HCT116 (cell line): ENCODE data around the gene SERPINB13. TPM values are rescaled to one million over a fixed set of nuclear protein-coding genes. Genes with fewer than 3 reads are reported as not detected.

ENCODE experiments used
- ATAC-seq: fragments of 200-7000 bp; cut with Tn5 transposase; 2 replicates; pipeline ENCODE4 v1.9.1; 2020; ENCODE audit warnings: mild to moderate bottlenecking, moderate library complexity
- BruUV-seq: library from RNA; stranded (reverse); fragments of 400-500 nt; replicated peaks from 2 replicates; lab custom pipeline; 2021; lab: Mats Ljungman, UMichigan
- CTCF ChIA-PET: fragments of 300-600 bp; sonication (Branson Sonifier 250); formaldehyde crosslinking; loops from one replicate; lab custom pipeline; 2021; ENCODE audit warnings: antibody characterized with exemption; lab: Charles Lee
- POLR2A ChIA-PET: fragments of 300-600, 350-600 bp; sonication (Branson Sonifier 250); formaldehyde crosslinking; loops from one replicate; lab custom pipeline; 2021; ENCODE audit warnings: antibody characterized with exemption; lab: Charles Lee
- RAD21 ChIA-PET, 2 experiments: fragments of 300-600 bp; sonication (Branson Sonifier 250); formaldehyde crosslinking; loops; one replicate each; lab custom pipeline; 2023; ENCODE audit warnings: low total read pairs in 2 of 2; ENCODE audit not compliant: uncharacterized antibody in 2 of 2, unreplicated experiment in 2 of 2, low non-redundant PET in 1 of 2; lab: Charles Lee
- DNase-seq: peaks from one replicate; pipeline ENCODE4 v3.0.0-alpha.2; 2010; ENCODE audit warnings: low read depth, low spot score
- H2AFZ ChIP-seq: fragments of 200-600 bp; shearing (Covaris generic), sonication (generic); 2 replicates; pipeline ENCODE4 v1.6.1; 2017; ENCODE audit warnings: low read depth, mixed run types, mixed read lengths, antibody characterized with exemption, low read length; ENCODE audit not compliant: poor library complexity, severe bottlenecking
- H3K27ac ChIP-seq: 2 replicates; pipeline ENCODE4 v1.5.1; 2012; ENCODE audit warnings: low read depth, low read length
- H3K27me3 ChIP-seq: fragments of 200-600 bp; sonication (generic); 2 replicates; pipeline ENCODE4 v1.6.1; 2016; ENCODE audit warnings: mixed run types, low read length, mixed read lengths; ENCODE audit not compliant: insufficient read depth
- H3K36me3 ChIP-seq, 2 experiments: fragments of 200-500 bp in 1 of 2; fragments of 200-600 bp in 1 of 2; sonication (Bioruptor generic) in 1 of 2; sonication (generic) in 1 of 2; 2 replicates each; pipeline versions ENCODE4 v1.5.1 to v1.6.1; 2014 to 2016; ENCODE audit warnings: low read length in 2 of 2, inconsistent platforms in 1 of 2, mixed read lengths in 1 of 2, mixed run types in 1 of 2; ENCODE audit not compliant: insufficient read depth in 2 of 2, control insufficient read depth in 1 of 2
- H3K4me1 ChIP-seq, 2 experiments: fragments of 200-600 bp in 1 of 2; sonication (generic) in 1 of 2; 2 replicates each; pipeline versions ENCODE4 v1.5.1 to v1.6.1; 2012 to 2017; ENCODE audit warnings: low read length in 2 of 2, inconsistent platforms in 1 of 2, mild to moderate bottlenecking in 1 of 2, mixed read lengths in 1 of 2, mixed run types in 1 of 2, moderate library complexity in 1 of 2; ENCODE audit not compliant: insufficient read depth in 2 of 2, control insufficient read depth in 1 of 2
- H3K4me2 ChIP-seq: fragments of 200-600 bp; sonication (generic); 2 replicates; pipeline ENCODE4 v1.6.1; 2017; ENCODE audit warnings: mixed run types, low read length, mixed read lengths
- H3K4me3 ChIP-seq, 2 experiments: fragments of 200-600 bp in 1 of 2; sonication (generic) in 1 of 2; replicated peaks in 1 of 2; 2 replicates each; pipeline ENCODE4 v1.5.1; 2011 to 2016; ENCODE audit warnings: low read length in 2 of 2, control low read depth in 1 of 2, low read depth in 1 of 2, mild to moderate bottlenecking in 1 of 2, mixed read lengths in 1 of 2, mixed run types in 1 of 2
- H3K79me2 ChIP-seq: fragments of 200-600 bp; sonication (generic); 2 replicates; pipeline ENCODE4 v1.6.1; 2017; ENCODE audit warnings: mild to moderate bottlenecking, mixed run types, low read length, moderate library complexity, mixed read lengths; ENCODE audit not compliant: insufficient read depth
- H3K9ac ChIP-seq: fragments of 200-600 bp; sonication (generic); 2 replicates; pipeline ENCODE4 v1.6.1; 2016; ENCODE audit warnings: low read length, mixed read lengths
- H3K9me2 ChIP-seq: fragments of 200-600 bp; sonication (generic), shearing (Covaris generic); 2 replicates; pipeline ENCODE4 v1.6.1; 2017; ENCODE audit warnings: mixed run types, mild to moderate bottlenecking, moderate library complexity; ENCODE audit not compliant: insufficient read depth
- H3K9me3 ChIP-seq, 2 experiments: fragments of 200-500 bp in 1 of 2; fragments of 200-600 bp in 1 of 2; sonication (Bioruptor generic) in 1 of 2; sonication (generic) in 1 of 2; 2 replicates each; pipeline ENCODE4 v1.6.1; 2014 to 2017; ENCODE audit warnings: low read length in 2 of 2, mixed read lengths in 2 of 2, inconsistent platforms in 1 of 2, low read depth in 1 of 2, mild to moderate bottlenecking in 1 of 2, mixed run types in 1 of 2, moderate library complexity in 1 of 2; ENCODE audit not compliant: control insufficient read depth in 1 of 2, insufficient read depth in 1 of 2
- H4K20me1 ChIP-seq: fragments of 200-600 bp; sonication (generic), shearing (Covaris generic); 2 replicates; pipeline ENCODE4 v1.6.1; 2017; ENCODE audit warnings: mixed run types, mild to moderate bottlenecking, moderate library complexity; ENCODE audit not compliant: insufficient read depth
- ATF3 ChIP-seq: IDR thresholded peaks from 2 replicates; pipeline ENCODE4 v1.6.1; 2012
- CEBPB ChIP-seq: IDR thresholded peaks from 2 replicates; pipeline ENCODE4 v1.6.1; 2012; ENCODE audit warnings: low read depth
- EGR1 ChIP-seq: IDR thresholded peaks from 2 replicates; pipeline ENCODE4 v1.6.1; 2012; ENCODE audit warnings: low read depth
- ELF1 ChIP-seq: IDR thresholded peaks from 2 replicates; pipeline ENCODE4 v1.6.1; 2012; ENCODE audit warnings: low read depth, borderline replicate concordance
- EZH2 ChIP-seq: fragments of 200-600 bp; sonication (generic); IDR thresholded peaks from 2 replicates; pipeline ENCODE4 v1.6.1; 2017; ENCODE audit warnings: antibody characterized with exemption, mixed run types
- EZH2phosphoT487 ChIP-seq: fragments of 200-600 bp; IDR thresholded peaks from 2 replicates; pipeline ENCODE4 v1.6.1; 2018; ENCODE audit warnings: antibody characterized with exemption, borderline replicate concordance
- FOSL1 ChIP-seq: IDR thresholded peaks from 2 replicates; pipeline ENCODE4 v1.6.1; 2012; ENCODE audit warnings: low read depth
- JUND ChIP-seq: IDR thresholded peaks from 2 replicates; pipeline ENCODE4 v1.6.1; 2012
- POLR2AphosphoS5 ChIP-seq: IDR thresholded peaks from 2 replicates; pipeline ENCODE4 v1.6.1; 2011; ENCODE audit warnings: mild to moderate bottlenecking, low read depth, low read length, moderate library complexity
- REST ChIP-seq: IDR thresholded peaks from 2 replicates; pipeline ENCODE4 v1.6.1; 2012; ENCODE audit warnings: low read depth
- SP1 ChIP-seq: IDR thresholded peaks from 2 replicates; pipeline ENCODE4 v1.6.1; 2012; ENCODE audit warnings: low read depth
- SRF ChIP-seq: IDR thresholded peaks from 2 replicates; pipeline ENCODE4 v1.6.1; 2012; ENCODE audit warnings: low read depth
- TCF7L2 ChIP-seq: IDR thresholded peaks from 2 replicates; pipeline ENCODE4 v1.7.0; 2011; ENCODE audit warnings: borderline replicate concordance, inconsistent platforms; ENCODE audit not compliant: insufficient read depth, insufficient read length; ENCODE audit errors: extremely low read depth
- ZBTB33 ChIP-seq: IDR thresholded peaks from 2 replicates; pipeline ENCODE4 v1.6.1; 2011; ENCODE audit warnings: mild to moderate bottlenecking, low read length, moderate library complexity; ENCODE audit not compliant: insufficient replicate concordance; ENCODE audit errors: extremely low read depth
- ZNF274 ChIP-seq: fragments of 200-500 bp; sonication (Bioruptor generic); IDR thresholded peaks from 2 replicates; pipeline ENCODE4 v1.6.1; 2014; ENCODE audit warnings: mild to moderate bottlenecking, low read depth, low read length, inconsistent platforms
- intact Hi-C: fragments of 100-400 bp; cut with micrococcal nuclease; formaldehyde crosslinking; loops from 2 replicates; pipeline ENCODE4 v1.10.0; 2022
- total RNA-seq: library from RNA; stranded (reverse); gene quantifications from one replicate; pipeline ENCODE4 v1.2.1, GENCODE V29; 2021; ENCODE audit not compliant: unreplicated experiment

Gene SERPINB13
- total RNA-seq, 1 experiment from 2014 or later, result 0.07 TPM

GRCh38 chr18:63606526-63606925 is 19.4 kb downstream of the SERPINB13 start:
- intact Hi-C loops, result no loop called here
- TF ChIP-seq TCF7L2 (no peak), REST (no peak), SP1 (no peak), POLR2AphosphoS5 (no peak), EZH2 (no peak), ATF3 (no peak), JUND (no peak), EGR1 (no peak), FOSL1 (no peak), ZBTB33 (no peak), ZNF274 (no peak), CEBPB (no peak), SRF (no peak), ELF1 (no peak), EZH2phosphoT487 (no peak)
- Histone ChIP-seq H3K36me3 (no peaks in the 10 kb centered on the region), H3K4me2 (no peak overlapping the region), H3K4me1 (peaks cover 5 to 25% of the 10 kb centered on the region in 2 experiments; a peak in 3 of 4 replicates), H3K4me3 (no peak overlapping the region), H3K79me2 (no peaks in the 10 kb centered on the region), H2AFZ (no peak overlapping the region), H3K27me3 (no peaks in the 10 kb centered on the region), H4K20me1 (no peaks in the 10 kb centered on the region), H3K9me3 (no peaks in the 10 kb centered on the region), H3K9me2 (no peaks in the 10 kb centered on the region), H3K27ac (no peak overlapping the region), H3K9ac (no peak overlapping the region)
- ChIA-PET POLR2A (no interaction called here), CTCF (no interaction called here), RAD21 (interaction anchor here in 1 of 2 experiments (1.2 kb wide), 1 partner anchor 330 kb away, joined by 3 read pairs; no protein-coding TSS in a partner anchor)
- no peak for ATAC-seq
- no peak for DNase-seq
- no TSS peak for BruUV-seq
